Myocyte (in vitro differentiated cells): Measurements from ENCODE around the gene TMEM250. TPM values are rescaled to one million over a fixed set of nuclear protein-coding genes. Genes with fewer than 3 reads are reported as not detected.
A peak's percentile ranks its signal among the peaks of the same experiment; 100 is the strongest.

Experiments used
- DNase-seq: peaks from one replicate; pipeline ENCODE4 v3.0.0-alpha.2; 2012; ENCODE audit warnings: low read depth
- total RNA-seq: library from RNA; depleted of rRNA; stranded (reverse); fragments of >200 nt; gene quantifications from 2 replicates; pipeline ENCODE4 v1.2.3, GENCODE V29; 2014

The TMEM250 gene
- total RNA-seq, 1 donor from 2014 or later: 38.9 TPM

- DNase-seq: no peak
Measured at GRCh38 chr9:136096505-136097001, 22.1 kb downstream of the TMEM250 start.

GRCh38 chr9:136095070-136096058 lies 23.3 kb downstream of the TMEM250 start, which contains the start of gene NACC2:
Gene NACC2 (minus strand): TSS chr9:136095289. CDS start chr9:136050521, 44,768 bp downstream.
- peak; percentile 65 for DNase-seq

- DNase-seq: peak; percentile 49
Measured at GRCh38 chr9:136093995-136094881, 24.4 kb downstream of the TMEM250 start.

GRCh38 chr9:136093346-136093986 lies 25.2 kb downstream of the TMEM250 start:
- peak; percentile 64 for DNase-seq

- no peak for DNase-seq
Measured at GRCh38 chr9:136092741-136093140, 25.9 kb downstream of the TMEM250 start.

GRCh38 chr9:136092353-136092650 lies 26.4 kb downstream of the TMEM250 start:
- DNase-seq: no peak

- DNase-seq: peak; percentile 63
Measured at GRCh38 chr9:136091582-136092352, 26.9 kb downstream of the TMEM250 start.

- no peak for DNase-seq
Measured at GRCh38 chr9:136090768-136091581, 27.7 kb downstream of the TMEM250 start.

GRCh38 chr9:136090056-136090735 lies 28.5 kb downstream of the TMEM250 start:
- no peak for DNase-seq

GRCh38 chr9:136089697-136090045 lies 29.0 kb downstream of the TMEM250 start:
- peak; percentile 54 for DNase-seq

GRCh38 chr9:136088939-136089696 lies 29.6 kb downstream of the TMEM250 start:
- DNase-seq: no peak

GRCh38 chr9:136088481-136088938 lies 30.2 kb downstream of the TMEM250 start:
- peak; percentile 19 for DNase-seq

GRCh38 chr9:136087741-136088480 lies 30.8 kb downstream of the TMEM250 start:
- DNase-seq: no peak

GRCh38 chr9:136086951-136087740 lies 31.5 kb downstream of the TMEM250 start:
- no peak for DNase-seq

- peak; percentile 26 for DNase-seq
Measured at GRCh38 chr9:136086213-136086881, 32.3 kb downstream of the TMEM250 start.

- no peak for DNase-seq
Measured at GRCh38 chr9:136085815-136086212, 32.9 kb downstream of the TMEM250 start.
